IMR-90 (cell line): ENCODE data around the gene AMOTL1. TPM values are rescaled to one million over a fixed set of nuclear protein-coding genes. Genes with fewer than 3 reads are reported as not detected.
A peak's percentile ranks its signal among the peaks of the same experiment; 100 is the strongest.

Experiments
- ATAC-seq: fragments of 200-7000 bp; cut with Tn5 transposase; 2 replicates; pipeline ENCODE4 v1.9.1; 2020; ENCODE audit warnings: low read depth, mild to moderate bottlenecking, moderate library complexity
- BruUV-seq: library from RNA; stranded (reverse); fragments of 400-500 nt; replicated peaks from 2 replicates; lab custom pipeline; 2021; lab: Mats Ljungman, UMichigan
- CTCF ChIA-PET: fragments of 300-600 bp; formaldehyde crosslinking; extraction: SDS; loops from one replicate; lab custom pipeline; 2021; ENCODE audit warnings: antibody characterized with exemption; lab: Yijun Ruan, JAX
- POLR2A ChIA-PET: fragments of 300-600 bp; sonication (Branson Sonifier 250); formaldehyde crosslinking; loops from one replicate; lab custom pipeline; 2022; ENCODE audit warnings: antibody characterized with exemption; ENCODE audit not compliant: unreplicated experiment; lab: Charles Lee
- DNase-seq: peaks from one replicate; pipeline ENCODE4 v3.0.0; 2013
- H2AFZ ChIP-seq: replicated peaks from 2 replicates; pipeline ENCODE3; 2013; ENCODE audit warnings: low read length, mild to moderate bottlenecking; ENCODE audit not compliant: poor library complexity
- H2AK5ac ChIP-seq: 2 replicates; pipeline ENCODE4 v1.6.1; 2013; ENCODE audit warnings: low read depth, low read length, inconsistent platforms
- H2AK9ac ChIP-seq: replicated peaks from 2 replicates; pipeline ENCODE3; 2013; ENCODE audit warnings: mild to moderate bottlenecking, low read depth, low read length, moderate library complexity; ENCODE audit not compliant: poor library complexity
- H2BK120ac ChIP-seq: 2 replicates; pipeline ENCODE4 v1.6.1; 2013; ENCODE audit warnings: low read depth, low read length, inconsistent platforms
- H2BK15ac ChIP-seq: 3 replicates; pipeline ENCODE4 v1.6.1; 2013; ENCODE audit warnings: low read depth, low read length, inconsistent platforms
- H2BK20ac ChIP-seq: 2 replicates; pipeline ENCODE4 v1.6.1; 2013; ENCODE audit warnings: low read depth, mild to moderate bottlenecking, inconsistent platforms, low read length, moderate library complexity
- H2BK5ac ChIP-seq: 2 replicates; pipeline ENCODE4 v1.6.1; 2013; ENCODE audit warnings: mild to moderate bottlenecking, low read depth, low read length, inconsistent platforms; ENCODE audit not compliant: poor library complexity, severe bottlenecking
- H3K14ac ChIP-seq: replicated peaks from 2 replicates; pipeline ENCODE4 v1.6.1; 2013; ENCODE audit warnings: low read depth, low read length, inconsistent platforms
- H3K18ac ChIP-seq: 2 replicates; pipeline ENCODE4 v1.6.1; 2013; ENCODE audit warnings: low read depth, low read length, control low read depth
- H3K23ac ChIP-seq: 2 replicates; pipeline ENCODE4 v1.6.1; 2013; ENCODE audit warnings: low read depth, low read length, inconsistent platforms
- H3K27ac ChIP-seq: 2 replicates; pipeline ENCODE4 v1.5.1; 2013; ENCODE audit warnings: mild to moderate bottlenecking, control low read depth, low read length; ENCODE audit not compliant: insufficient read depth
- H3K27me3 ChIP-seq: 2 replicates; pipeline ENCODE4 v1.6.1; 2013; ENCODE audit warnings: low read length; ENCODE audit not compliant: control insufficient read depth, insufficient read depth
- H3K36me3 ChIP-seq: 2 replicates; pipeline ENCODE4 v1.6.1; 2013; ENCODE audit warnings: low read length, mixed read lengths; ENCODE audit not compliant: control insufficient read depth, insufficient read depth
- H3K4ac ChIP-seq: 2 replicates; pipeline ENCODE4 v1.6.1; 2013; ENCODE audit warnings: low read depth, low read length, inconsistent platforms
- H3K4me1 ChIP-seq: 2 replicates; pipeline ENCODE4 v1.6.1; 2013; ENCODE audit warnings: low read length, mixed read lengths; ENCODE audit not compliant: control insufficient read depth, insufficient read depth
- H3K4me2 ChIP-seq: 2 replicates; pipeline ENCODE4 v1.6.1; 2013; ENCODE audit warnings: low read depth, mild to moderate bottlenecking, control low read depth, low read length, moderate library complexity
- H3K4me3 ChIP-seq: 2 replicates; pipeline ENCODE4 v1.5.1; 2013; ENCODE audit warnings: low read depth, mild to moderate bottlenecking, control low read depth, low read length, moderate library complexity; ENCODE audit not compliant: insufficient read depth
- H3K56ac ChIP-seq: 2 replicates; pipeline ENCODE4 v1.6.1; 2013; ENCODE audit warnings: low read length, inconsistent platforms; ENCODE audit not compliant: insufficient read depth; ENCODE audit errors: extremely low read depth
- H3K79me1 ChIP-seq, 2 experiments: 2 replicates each; pipeline ENCODE4 v1.6.1; 2013; ENCODE audit warnings: low read length in 2 of 2, inconsistent platforms in 1 of 2, low read depth in 1 of 2
- H3K9ac ChIP-seq: 2 replicates; pipeline ENCODE4 v1.6.1; 2013; ENCODE audit warnings: low read depth, low read length, control low read depth
- H3K9me1 ChIP-seq: 2 replicates; pipeline ENCODE4 v1.6.1; 2013; ENCODE audit warnings: low read length, inconsistent platforms; ENCODE audit not compliant: insufficient read depth
- H3K9me3 ChIP-seq: 2 replicates; pipeline ENCODE4 v1.6.1; 2013; ENCODE audit warnings: low read length; ENCODE audit not compliant: control insufficient read depth, insufficient read depth
- H4K20me1 ChIP-seq: 2 replicates; pipeline ENCODE4 v1.6.1; 2013; ENCODE audit warnings: low read length, inconsistent platforms; ENCODE audit not compliant: insufficient read depth
- H4K5ac ChIP-seq: 2 replicates; pipeline ENCODE4 v1.6.1; 2013; ENCODE audit warnings: mild to moderate bottlenecking, low read depth, low read length, control low read depth
- H4K8ac ChIP-seq, 2 experiments: 2 replicates each; pipeline ENCODE4 v1.6.1; 2013; ENCODE audit warnings: low read depth in 2 of 2, low read length in 2 of 2, control low read depth in 1 of 2, inconsistent platforms in 1 of 2
- H4K91ac ChIP-seq: 2 replicates; pipeline ENCODE4 v1.6.1; 2013; ENCODE audit warnings: low read depth, low read length, inconsistent platforms; ENCODE audit not compliant: insufficient read depth
- BHLHE40 ChIP-seq: fragments of 150-350 bp; IDR thresholded peaks from 2 replicates; pipeline ENCODE4 v1.6.1; 2016; ENCODE audit warnings: mild to moderate bottlenecking, low read depth, low read length
- CEBPB ChIP-seq: IDR thresholded peaks from 2 replicates; pipeline ENCODE4 v1.6.1; 2012; ENCODE audit warnings: low read depth, low read length, improper control_type of control experiment
- CHD1 ChIP-seq: IDR thresholded peaks from 2 replicates; pipeline ENCODE4 v1.6.1; 2012; ENCODE audit warnings: low read depth, low read length, improper control_type of control experiment
- CTCF ChIP-seq: conservative IDR thresholded peaks from 2 replicates; pipeline ENCODE4 v1.5.1; 2012; ENCODE audit warnings: mild to moderate bottlenecking, low read depth, low read length, improper control_type of control experiment
- ELK1 ChIP-seq: fragments of 150-350 bp; IDR thresholded peaks from 2 replicates; pipeline ENCODE4 v1.6.1; 2016; ENCODE audit warnings: low read depth, mild to moderate bottlenecking, low read length, moderate library complexity, borderline replicate concordance
- FOS ChIP-seq: fragments of 150-350 bp; IDR thresholded peaks from 2 replicates; pipeline ENCODE4 v1.6.1; 2016; ENCODE audit warnings: low read depth, low read length
- MAFK ChIP-seq: IDR thresholded peaks from 2 replicates; pipeline ENCODE4 v1.6.1; 2012; ENCODE audit warnings: low read depth, low read length, improper control_type of control experiment
- MAZ ChIP-seq: IDR thresholded peaks from 2 replicates; pipeline ENCODE4 v1.6.1; 2012; ENCODE audit warnings: low read depth, mild to moderate bottlenecking, low read length, improper control_type of control experiment, moderate library complexity, borderline replicate concordance
- MXI1 ChIP-seq: IDR thresholded peaks from 2 replicates; pipeline ENCODE4 v1.6.1; 2012; ENCODE audit warnings: low read depth, mild to moderate bottlenecking, low read length, moderate library complexity, borderline replicate concordance
- NFE2L2 ChIP-seq: fragments of 150-350 bp; IDR thresholded peaks from 2 replicates; pipeline ENCODE4 v1.6.1; 2016; ENCODE audit warnings: low read depth, mild to moderate bottlenecking, low read length
- POLR2A ChIP-seq: IDR thresholded peaks from 2 replicates; pipeline ENCODE4 v1.6.1; 2012; ENCODE audit warnings: mild to moderate bottlenecking, low read depth, low read length
- RAD21 ChIP-seq: IDR thresholded peaks from 2 replicates; pipeline ENCODE4 v1.6.1; 2012; ENCODE audit warnings: low read length, improper control_type of control experiment
- RCOR1 ChIP-seq: IDR thresholded peaks from 2 replicates; pipeline ENCODE4 v1.6.1; 2012; ENCODE audit warnings: mild to moderate bottlenecking, low read length, improper control_type of control experiment; ENCODE audit not compliant: insufficient replicate concordance
- RFX5 ChIP-seq: IDR thresholded peaks from 2 replicates; pipeline ENCODE4 v1.8.0; 2012; ENCODE audit warnings: low read depth, mild to moderate bottlenecking, low read length, moderate library complexity
- SMC3 ChIP-seq: fragments of 150-350 bp; IDR thresholded peaks from 2 replicates; pipeline ENCODE4 v1.6.1; 2016; ENCODE audit warnings: low read depth, mild to moderate bottlenecking, antibody characterized with exemption, low read length, moderate library complexity
- USF2 ChIP-seq: fragments of 150-350 bp; IDR thresholded peaks from 2 replicates; pipeline ENCODE4 v1.6.1; 2017; ENCODE audit warnings: mild to moderate bottlenecking, antibody characterized with exemption, low read length, low read depth
- WGBS, 2 experiments: methylation state at CpG; one replicate each; pipeline versions ENCODE4 v1.1.5 to v1.1.7; 2013; ENCODE audit warnings: missing lambda C conversion rate in 2 of 2; ENCODE audit not compliant: insufficient read length in 1 of 2; ENCODE audit errors: extremely low coverage in 2 of 2; 5-methylcytosine and 5-hydroxymethylcytosine counted together
- dilution Hi-C: fragments of 300-500 bp; cut with HindIII; formaldehyde crosslinking; loops from one replicate; pipeline ENCODE4 v1.14.3; 2018; ENCODE audit warnings: low sequenced_read_pairs; ENCODE audit not compliant: unreplicated experiment
- in situ Hi-C: fragments of 300-500 bp; cut with MboI; formaldehyde crosslinking; loops from 3 replicates; pipeline ENCODE4 v1.14.3; 2019; ENCODE audit warnings: low sequenced_read_pairs, inconsistent platforms, mixed read lengths
- intact Hi-C: fragments of 100-400 bp; cut with micrococcal nuclease; formaldehyde crosslinking; loops from 2 replicates; pipeline ENCODE4 v1.10.0; 2022
- polyA plus RNA-seq, 3 experiments: library from polyadenylated mRNA; depleted of rRNA; stranded (reverse); fragments of >200 nt; gene quantifications; 2 replicates each; pipeline ENCODE4 v1.2.3, GENCODE V29; 2012; ENCODE audit warnings: low replicate concordance in 1 of 3
- total RNA-seq: library from RNA; depleted of rRNA; stranded (reverse); fragments of >200 nt; gene quantifications from 2 replicates; pipeline ENCODE4 v1.2.3, GENCODE V29; 2012

The AMOTL1 gene
- total and polyA plus RNA-seq, 2 of the 4 experiments (the other 2 are of a cell fraction), result 18.6 to 49.5 TPM

- Histone ChIP-seq H3K4me3 (no peak overlapping the region), H4K8ac (peak overlapping the region in 1 of 2 experiments; percentile 10; a peak in 1 of 4 replicates), H2BK120ac (no peak overlapping the region), H3K4ac (peak overlapping the region; percentile 31), H3K18ac (peak overlapping the region; percentile 6; the same call in 1 of the 2 replicates), H3K36me3 (no peaks in the 10 kb centered on the region), H3K9me3 (no peaks in the 10 kb centered on the region), H3K9ac (no peak overlapping the region), H3K27me3 (no peaks in the 10 kb centered on the region), H4K5ac (peak overlapping the region; percentile 21; the same call in 1 of the 2 replicates), H3K56ac (no peak overlapping the region), H3K9me1 (peaks cover 31% of the 10 kb centered on the region), H2AFZ (peak overlapping the region; percentile 4), H3K4me2 (no peak overlapping the region), H2AK5ac (peak overlapping the region; percentile 52), H2AK9ac (peak overlapping the region; percentile 34), H3K23ac (no peak overlapping the region), H3K4me1 (peaks cover 31% of the 10 kb centered on the region), H3K27ac (no peak overlapping the region), H3K79me1 (peaks cover 0 to 16% of the 10 kb centered on the region in 2 experiments; a peak in 2 of 4 replicates), H2BK5ac (no peak overlapping the region), H3K14ac (0 out of 2 replicates have a peak overlapping the region, but pooled peaks have one; percentile 0), H4K91ac (peak overlapping the region; percentile 23; the same call in 1 of the 2 replicates), H4K20me1 (no peaks in the 10 kb centered on the region), H2BK20ac (no peak overlapping the region), H2BK15ac (peak overlapping the region; percentile 68; the same call in 2 of the 3 replicates)
- WGBS, 2 experiments, result no CpG with 5 or more reads among the region's 2 CpGs
- ChIA-PET CTCF (interaction anchor here (1.3 kb wide), 1 partner anchor 12 kb away, joined by 4 read pairs; no protein-coding TSS in a partner anchor), POLR2A (no interaction called here)
- BruUV-seq, result no TSS peak
- in situ Hi-C loops, result no loop called here
- intact Hi-C loops, result no loop called here
- no peak for TF ChIP-seq POLR2A
- no peak for TF ChIP-seq ELK1
- no peak for TF ChIP-seq CHD1
- no peak for TF ChIP-seq SMC3
- no peak for TF ChIP-seq BHLHE40
- no peak for TF ChIP-seq MAFK
- no peak for TF ChIP-seq MAZ
- TF ChIP-seq RFX5, result no peak
- no peak for TF ChIP-seq NFE2L2
- no peak for TF ChIP-seq CTCF
- no peak for TF ChIP-seq USF2
- TF ChIP-seq RAD21, result no peak
- no peak for TF ChIP-seq CEBPB
- no peak for TF ChIP-seq FOS
- no peak for TF ChIP-seq RCOR1
- no peak for TF ChIP-seq MXI1
- dilution Hi-C loops, result no loop called here
- DNase-seq (no peak), ATAC-seq (no peak)
These were observed 154.8 kb downstream of the AMOTL1 start for GRCh38 chr11:94923004-94923334.
